GM21717 (cell line): ENCODE results near the gene AGBL4.
"Not testable (repeated sequence)": the region's sequence is repeated elsewhere in the genome, so short reads cannot be mapped to it uniquely, and the experiment has no call there.

Experiments used
- ATAC-seq: cut with Tn5 transposase; IDR thresholded peaks from one replicate; pipeline ENCODE4 v1.9.1; 2021; ENCODE audit warnings: mild to moderate bottlenecking, moderate library complexity; ENCODE audit not compliant: unreplicated experiment

Gene AGBL4

GRCh38 chr1:49448200-49448599, 575.6 kb downstream of the AGBL4 start:
- no peak for ATAC-seq

DNA sequence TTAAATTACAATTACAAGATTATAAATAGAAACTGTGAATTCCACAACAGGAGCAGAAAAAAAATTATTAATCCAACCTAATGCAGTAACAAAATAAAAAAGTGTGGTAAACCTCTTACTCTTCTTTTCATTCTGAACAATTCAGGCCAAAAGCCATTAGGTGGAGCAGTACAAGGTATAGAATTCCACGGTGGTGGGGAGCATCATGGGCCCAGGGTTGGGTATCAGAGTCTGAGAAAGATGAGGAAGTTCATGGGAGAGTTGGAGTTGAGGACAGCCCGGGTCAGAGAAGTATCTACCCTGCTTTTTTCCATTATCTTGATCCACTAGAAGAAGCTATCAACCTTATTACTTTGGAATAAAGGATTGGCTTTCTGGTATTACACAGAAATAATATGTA, 586.9 kb downstream of the AGBL4 start:
- no peak for ATAC-seq

DNA sequence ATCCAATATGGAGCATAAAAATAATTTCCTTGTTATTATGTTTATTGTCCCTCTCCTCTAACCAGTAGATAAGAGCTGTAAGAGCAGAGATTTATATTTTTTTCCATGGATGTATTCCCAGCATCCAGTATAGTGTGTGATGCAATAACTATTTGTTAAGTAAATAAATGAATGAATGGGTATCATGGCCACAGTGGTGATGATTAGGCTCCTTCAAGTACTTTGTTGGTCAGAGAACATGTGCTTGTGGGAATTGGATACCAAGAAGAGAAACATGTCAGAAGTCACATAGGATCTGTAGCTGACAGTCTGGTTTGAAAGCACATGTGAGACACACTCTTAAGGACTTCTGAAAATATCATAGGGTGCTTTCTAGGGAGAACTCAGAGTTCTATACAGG, 588.5 kb downstream of the AGBL4 start:
- ATAC-seq: no peak

DNA sequence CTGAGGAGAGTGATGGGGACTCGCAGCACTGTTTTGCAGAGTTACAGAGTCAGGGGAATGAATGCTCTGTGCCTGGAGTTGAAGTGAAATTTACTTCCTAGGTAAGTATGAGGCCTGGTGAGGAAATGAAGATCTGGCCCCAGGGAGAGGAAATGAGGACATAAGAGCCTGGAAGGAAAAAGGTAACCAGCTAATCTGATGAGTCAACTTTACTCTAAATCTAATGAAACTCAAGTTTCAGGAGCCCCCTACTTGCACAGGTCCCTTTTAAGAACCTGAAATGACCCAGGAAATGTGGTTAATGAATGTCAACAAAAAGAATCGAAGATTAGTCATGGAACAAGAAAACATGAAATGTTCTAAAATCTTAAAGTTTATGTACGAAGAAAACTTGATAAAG, 599.0 kb downstream of the AGBL4 start:
- ATAC-seq: no peak

DNA sequence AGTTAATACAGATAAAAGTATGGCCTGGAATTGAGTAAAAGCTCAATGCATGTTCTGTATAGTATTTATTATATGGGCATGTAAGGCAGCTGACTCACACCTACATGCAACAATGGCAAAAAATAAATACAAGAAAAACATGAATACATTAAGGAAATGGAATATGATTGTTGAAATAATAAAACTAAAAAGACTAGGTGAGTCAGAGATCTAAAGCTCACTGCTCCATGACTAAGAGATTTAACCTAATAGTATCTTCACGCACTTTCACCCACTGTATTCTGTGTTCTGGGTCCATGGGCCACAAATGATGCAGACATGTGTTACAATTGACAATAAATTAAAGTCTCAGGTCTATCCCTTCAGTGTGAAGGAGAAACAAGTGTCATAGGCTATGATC, 607.0 kb downstream of the AGBL4 start:
- no peak for ATAC-seq

DNA sequence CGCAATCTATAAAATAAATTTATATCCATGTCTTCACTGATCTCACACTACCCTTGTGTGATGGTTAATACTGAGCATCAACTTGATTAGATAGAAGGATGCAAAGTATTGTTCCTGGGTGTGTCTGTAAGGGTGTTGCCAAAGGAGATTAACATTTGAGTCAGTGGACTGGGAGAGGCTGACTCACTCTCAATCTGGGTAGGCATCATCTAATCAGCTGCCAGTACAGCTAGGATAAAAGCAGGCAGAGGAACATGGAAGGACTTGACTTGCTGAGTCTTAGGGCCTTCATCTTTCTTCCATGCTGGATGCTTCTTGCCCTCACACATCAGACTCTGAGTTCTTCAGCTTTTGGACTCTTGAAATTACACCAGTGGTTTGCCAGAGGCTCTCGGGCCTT, 615.4 kb downstream of the AGBL4 start:
- no peak for ATAC-seq

GRCh38 chr1:49397086-49397485, 626.7 kb downstream of the AGBL4 start:
- ATAC-seq: no peak

DNA sequence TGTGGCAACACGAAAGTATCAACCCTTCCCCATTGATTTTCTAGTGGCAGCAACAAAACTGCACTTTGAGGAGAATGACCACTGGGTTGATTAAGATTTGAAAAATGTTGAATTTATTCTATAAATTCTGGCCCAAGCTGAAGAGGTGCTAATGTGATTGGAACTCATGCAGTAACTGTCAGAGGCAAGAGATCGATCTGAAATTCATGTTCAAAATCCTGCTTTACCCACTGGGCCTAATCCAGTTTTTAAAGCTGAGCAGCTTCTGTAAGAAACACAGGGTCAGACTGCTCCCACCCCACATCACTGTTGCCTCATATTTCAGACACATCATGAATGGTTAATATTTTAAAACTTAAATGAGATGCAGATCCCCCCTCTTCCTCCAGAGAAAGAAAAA, 629.6 kb downstream of the AGBL4 start:
- ATAC-seq: no peak

GRCh38 chr1:49389699-49390098, 634.1 kb downstream of the AGBL4 start:
- ATAC-seq: no peak

- no peak for ATAC-seq
Observed at GRCh38 chr1:49364676-49365075, 659.1 kb downstream of the AGBL4 start.

DNA sequence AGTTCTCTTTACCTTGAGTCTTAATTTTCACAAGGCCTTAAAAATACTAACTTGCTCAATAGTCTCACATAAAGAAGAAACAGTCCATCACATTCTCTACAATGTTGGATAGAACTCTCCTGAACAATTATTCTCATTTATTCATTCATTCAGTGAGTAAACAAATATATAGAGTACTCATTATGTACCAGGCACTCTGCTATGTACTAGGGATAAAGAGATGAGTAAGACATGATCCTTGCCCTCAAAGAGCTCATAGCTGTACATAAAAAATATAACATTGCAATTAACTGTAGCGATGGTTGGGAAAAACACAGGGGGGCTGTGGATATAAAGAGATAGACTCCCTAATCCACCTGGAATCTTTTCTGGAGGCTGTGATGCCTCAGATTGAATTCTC, 660.1 kb downstream of the AGBL4 start:
- ATAC-seq: no peak

GRCh38 chr1:49358036-49358435, 665.7 kb downstream of the AGBL4 start:
- no peak for ATAC-seq

DNA sequence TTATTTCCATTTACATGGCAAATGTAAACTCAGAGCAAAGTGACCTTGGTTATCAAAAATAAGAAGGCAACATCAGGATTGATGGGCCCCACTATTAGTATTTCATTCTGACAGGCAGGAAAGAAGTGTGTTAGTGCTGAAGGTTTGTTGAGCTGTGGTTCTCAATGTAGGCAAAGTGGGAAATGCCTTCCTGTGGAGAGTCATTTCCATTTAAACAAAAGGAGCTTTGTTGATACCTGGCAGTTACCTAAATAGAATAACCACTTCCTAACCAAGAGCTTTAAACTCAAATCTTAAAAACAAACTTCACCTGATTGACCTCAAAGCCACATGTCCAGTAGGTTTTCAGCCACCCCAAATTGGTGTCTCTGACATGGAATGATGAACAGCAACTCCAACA, 667.2 kb downstream of the AGBL4 start:
- ATAC-seq: no peak

DNA sequence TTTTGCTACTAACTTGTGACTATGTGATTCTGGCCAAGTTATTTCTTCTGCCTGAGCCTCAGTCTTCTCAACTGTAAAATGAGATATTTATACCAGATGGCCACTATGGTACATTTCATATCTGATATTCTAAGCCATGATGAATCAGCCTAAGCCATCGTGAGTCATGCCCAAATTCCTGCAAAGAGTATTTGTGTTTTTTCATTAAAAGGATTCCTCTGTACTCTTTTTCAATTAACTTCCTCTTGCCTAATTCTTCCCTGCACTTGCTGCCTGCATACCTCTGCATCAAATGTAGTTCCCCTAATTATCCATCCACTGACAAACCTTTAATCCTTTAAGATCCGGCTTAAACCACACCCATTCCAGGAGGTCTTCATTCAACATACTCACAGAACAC, 672.0 kb downstream of the AGBL4 start:
- no peak for ATAC-seq

- ATAC-seq: no peak
Observed at GRCh38 chr1:49346767-49347349, 676.9 kb downstream of the AGBL4 start.

DNA sequence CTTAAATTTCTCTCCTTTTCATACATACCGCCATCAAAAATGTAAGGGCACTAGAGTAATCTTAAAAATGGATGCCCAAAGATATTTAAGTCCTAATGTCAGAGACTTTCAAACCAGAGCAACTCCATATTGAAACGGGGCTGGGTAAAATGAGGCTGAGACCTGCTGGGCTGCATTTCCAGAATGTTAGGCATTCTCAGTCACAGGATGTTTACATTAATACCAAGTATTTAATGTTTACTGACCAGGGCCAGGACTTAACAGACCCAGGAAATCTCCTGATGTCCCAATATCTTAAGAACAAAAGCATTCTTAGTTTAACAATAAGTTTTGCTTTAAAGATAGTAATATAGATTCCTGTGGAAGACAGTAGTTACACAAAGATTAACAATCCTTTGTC, 683.2 kb downstream of the AGBL4 start:
- ATAC-seq: no peak

GRCh38 chr1:49339043-49339442, 684.7 kb downstream of the AGBL4 start:
- no peak for ATAC-seq

- no peak for ATAC-seq
Observed at GRCh38 chr1:49337251-49337650, 686.5 kb downstream of the AGBL4 start.

GRCh38 chr1:49333906-49334305, 689.8 kb downstream of the AGBL4 start:
- ATAC-seq: no peak

- no peak for ATAC-seq
Observed at GRCh38 chr1:49331066-49331852, 692.5 kb downstream of the AGBL4 start.

- ATAC-seq: no peak
Observed at GRCh38 chr1:49323925-49324540, 699.7 kb downstream of the AGBL4 start.

DNA sequence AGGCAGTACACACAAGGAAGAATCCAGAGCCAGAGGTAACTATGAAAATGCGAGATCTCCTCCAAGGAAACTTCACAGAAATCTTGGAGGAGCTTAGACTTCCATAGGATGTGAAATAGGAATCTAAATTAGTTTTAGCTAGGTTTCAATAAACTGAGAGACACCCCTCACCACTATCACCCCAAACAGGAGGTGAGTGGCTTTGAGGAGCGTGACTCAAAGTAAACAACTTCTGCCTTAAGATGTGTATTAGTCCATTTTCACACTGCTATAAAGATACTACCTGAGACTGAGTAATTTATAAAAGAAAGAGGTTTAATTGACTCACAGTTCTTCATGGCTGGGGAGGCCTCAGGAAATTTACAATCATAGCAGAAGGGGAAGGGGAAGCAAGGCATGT, 703.3 kb downstream of the AGBL4 start:
- ATAC-seq: not testable (repeated sequence)
